CD4-positive, alpha-beta memory T cell (primary cell): ENCODE measurements around the gene KRTAP9-9. TPM values are rescaled to one million over a fixed set of nuclear protein-coding genes. Genes with fewer than 3 reads are reported as not detected.

Experiments used
- CTCF ChIA-PET: fragments of 350-600 bp; sonication (Branson Sonifier 250); formaldehyde crosslinking; loops from one replicate; lab custom pipeline; 2021; ENCODE audit warnings: inconsistent platforms; ENCODE audit not compliant: partially characterized antibody; lab: Charles Lee
- POLR2A ChIA-PET: fragments of 350-600 bp; sonication (Branson Sonifier 250); formaldehyde crosslinking; loops from one replicate; lab custom pipeline; 2021; ENCODE audit not compliant: partially characterized antibody; lab: Charles Lee
- DNase-seq, 5 donors: peaks; one replicate each; pipeline versions ENCODE4 v3.0.0 to v3.0.0-alpha.2; 2020 to 2022; ENCODE audit warnings: mixed read lengths in 1 of 5
- H3K27ac ChIP-seq: one replicate; pipeline ENCODE4 v1.7.0; 2013; ENCODE audit warnings: low read depth, low read length
- H3K27me3 ChIP-seq: 2 replicates; pipeline ENCODE4 v1.7.0; 2013; ENCODE audit warnings: mild to moderate bottlenecking, low read length, moderate library complexity; ENCODE audit not compliant: insufficient read depth
- H3K36me3 ChIP-seq: 2 replicates; pipeline ENCODE4 v1.7.0; 2013; ENCODE audit warnings: mild to moderate bottlenecking, low read length, moderate library complexity; ENCODE audit not compliant: insufficient read depth
- H3K4me1 ChIP-seq: 2 replicates; pipeline ENCODE4 v1.7.0; 2013; ENCODE audit warnings: mild to moderate bottlenecking, low read length, moderate library complexity; ENCODE audit not compliant: insufficient read depth
- H3K4me3 ChIP-seq, 2 donors: one replicate each; pipeline ENCODE4 v1.7.0; 2013; ENCODE audit warnings: low read length in 2 of 2, mild to moderate bottlenecking in 1 of 2
- H3K9me3 ChIP-seq, 2 donors: one replicate each; pipeline ENCODE4 v1.7.0; 2013; ENCODE audit warnings: low read length in 2 of 2, control low read depth in 1 of 2; ENCODE audit not compliant: control insufficient read depth in 1 of 2
- H3K27ac Mint-ChIP-seq, 7 donors: one replicate each; pipeline ENCODE4 v1.8.0; 2020 to 2021; ENCODE audit warnings: mixed read lengths in 7 of 7, mild to moderate bottlenecking in 6 of 7, inconsistent platforms in 3 of 7, moderate library complexity in 3 of 7
- H3K27me3 Mint-ChIP-seq, 2 donors: one replicate each; pipeline ENCODE4 v1.8.0; 2020 to 2021; ENCODE audit warnings: mixed read lengths in 2 of 2
- H3K36me3 Mint-ChIP-seq, 2 donors: one replicate each; pipeline ENCODE4 v1.8.0; 2020 to 2021; ENCODE audit warnings: mixed read lengths in 2 of 2, inconsistent platforms in 1 of 2, mild to moderate bottlenecking in 1 of 2
- H3K4me1 Mint-ChIP-seq, 4 donors: one replicate each; pipeline ENCODE4 v1.8.0; 2020 to 2021; ENCODE audit warnings: mixed read lengths in 4 of 4, mild to moderate bottlenecking in 1 of 4
- H3K4me3 Mint-ChIP-seq, 8 donors: one replicate each; pipeline ENCODE4 v1.8.0; 2020 to 2021; ENCODE audit warnings: mixed read lengths in 8 of 8, mild to moderate bottlenecking in 7 of 8, moderate library complexity in 6 of 8, inconsistent platforms in 3 of 8
- H3K9me3 Mint-ChIP-seq, 8 donors: one replicate each; pipeline ENCODE4 v1.8.0; 2020 to 2021; ENCODE audit warnings: mixed read lengths in 8 of 8, mild to moderate bottlenecking in 5 of 8, inconsistent platforms in 3 of 8, moderate library complexity in 1 of 8
- intact Hi-C: fragments of 100-400 bp; cut with micrococcal nuclease; formaldehyde crosslinking; loops from one replicate; pipeline ENCODE4 v1.15.1; 2023
- polyA plus RNA-seq, 2 donors: library from polyadenylated mRNA; unstranded; fragments of 300-500 nt; fragmentation: Illumina TruSeq; gene quantifications; one replicate each; pipeline ENCODE4 v1.2.3, GENCODE V29; 2021
- total RNA-seq, 2 experiments: library from RNA; stranded (reverse); gene quantifications; one replicate each; pipeline ENCODE4 v1.2.3, GENCODE V29; 2021

KRTAP9-9 gene
- total and polyA plus RNA-seq, 4 experiments from 2014 or later: not detected

- no peaks in the 10 kb centered on the region for H3K27me3 ChIP-seq
- no peak within 1 kb of the TSS for H3K4me3 ChIP-seq
- peaks cover 13% of the 10 kb centered on the region for H3K4me1 ChIP-seq
- H3K9me3 ChIP-seq: no peaks in the 10 kb centered on the region
- no peak within 1 kb of the TSS for H3K27ac ChIP-seq
- CTCF ChIA-PET: interaction anchor here (3.8 kb wide), 1 partner anchor 19 kb away, joined by 18 read pairs; no protein-coding TSS in a partner anchor
- H3K36me3 ChIP-seq: no peaks in the 10 kb centered on the region
- Mint-ChIP-seq H3K4me3 (peak within 1 kb of the TSS in 1 of 8 donors; percentile 7), H3K27me3 (no peaks in the 10 kb centered on the region), H3K9me3 (peaks cover 0 to 12% (median 3%) of the 10 kb centered on the region in 8 donors), H3K27ac (peak within 1 kb of the TSS in 2 of 7 donors; percentile 62 to 73), H3K4me1 (peaks cover 17 to 28% (median 24%) of the 10 kb centered on the region in 4 donors), H3K36me3 (peaks cover 0 to 4% of the 10 kb centered on the region in 2 donors)
- intact Hi-C loops: no loop called here
- POLR2A ChIA-PET: no interaction called here
- DNase-seq: no peak
Measured at GRCh38 chr17:41301916-41302901, 47.0 kb downstream of the KRTAP9-9 start, which contains the start of gene KRTAP29-1. TSS of gene KRTAP29-1 (minus strand) at chr17:41302851. CDS start at chr17:41302851, 0 bp downstream.

GRCh38 chr17:41302981-41303380, 47.8 kb downstream of the KRTAP9-9 start:
- no peaks in the 10 kb centered on the region for H3K27me3 Mint-ChIP-seq

GRCh38 chr17:41304091-41304490, 48.9 kb downstream of the KRTAP9-9 start:
- Mint-ChIP-seq H3K4me1 (peaks cover 36 to 47% (median 42%) of the 10 kb centered on the region in 4 donors), H3K36me3 (peaks cover 0 to 4% of the 10 kb centered on the region in 2 donors), H3K4me3 (no peak overlapping the region), H3K9me3 (peaks cover 0 to 12% (median 3%) of the 10 kb centered on the region in 8 donors), H3K27ac (no peak overlapping the region), H3K27me3 (no peaks in the 10 kb centered on the region)
- CTCF ChIA-PET: interaction anchor here (3.8 kb wide), 1 partner anchor 17 kb away, joined by 18 read pairs; no protein-coding TSS in a partner anchor
- DNase-seq: no peak
- no peak overlapping the region for H3K27ac ChIP-seq
- intact Hi-C loops: no loop called here
- H3K27me3 ChIP-seq: no peaks in the 10 kb centered on the region
- POLR2A ChIA-PET: no interaction called here
- no peaks in the 10 kb centered on the region for H3K36me3 ChIP-seq
- H3K4me3 ChIP-seq: no peak overlapping the region
- H3K9me3 ChIP-seq: no peaks in the 10 kb centered on the region
- peaks cover 32% of the 10 kb centered on the region for H3K4me1 ChIP-seq

More at GRCh38 chr17:41302981-41303380, 47.8 kb downstream of the KRTAP9-9 start:
- no peak for DNase-seq
- H3K27ac Mint-ChIP-seq: no peak overlapping the region
- CTCF ChIA-PET: interaction anchor here (3.8 kb wide), 1 partner anchor 18 kb away, joined by 18 read pairs; no protein-coding TSS in a partner anchor
- POLR2A ChIA-PET: no interaction called here
- Histone ChIP-seq H3K36me3 (no peaks in the 10 kb centered on the region), H3K4me1 (peaks cover 21% of the 10 kb centered on the region), H3K4me3 (no peak overlapping the region), H3K27ac (no peak overlapping the region), H3K9me3 (no peaks in the 10 kb centered on the region), H3K27me3 (no peaks in the 10 kb centered on the region)
- H3K4me3 Mint-ChIP-seq: no peak overlapping the region
- H3K4me1 Mint-ChIP-seq: peaks cover 25 to 36% (median 31%) of the 10 kb centered on the region in 4 donors
- intact Hi-C loops: no loop called here
- peaks cover 0 to 4% of the 10 kb centered on the region in 2 donors for H3K36me3 Mint-ChIP-seq
- peaks cover 0 to 12% (median 3%) of the 10 kb centered on the region in 8 donors for H3K9me3 Mint-ChIP-seq

Other genes starting within 250 kb of the KRTAP9-9 start
Only the 30 nearest of the 40 such genes appear.
- gene KRTAP2-3, start 195.3 kb upstream of the KRTAP9-9 start, total RNA-seq: not detected
- not detected for gene KRTAP2-3, start 195.3 kb upstream of the KRTAP9-9 start, polyA plus RNA-seq
- not detected for gene KRTAP2-4, start 189.5 kb upstream of the KRTAP9-9 start, total RNA-seq
- not detected for gene KRTAP2-4, start 189.5 kb upstream of the KRTAP9-9 start, polyA plus RNA-seq
- gene KRTAP4-7, start 171.2 kb upstream of the KRTAP9-9 start, total RNA-seq: not detected
- gene KRTAP4-7, start 171.2 kb upstream of the KRTAP9-9 start, polyA plus RNA-seq: not detected
- gene KRTAP4-8, start 157.2 kb upstream of the KRTAP9-9 start, total RNA-seq: not detected
- not detected for gene KRTAP4-8, start 157.2 kb upstream of the KRTAP9-9 start, polyA plus RNA-seq
- not detected for gene KRTAP4-16, start 153.2 kb upstream of the KRTAP9-9 start, total RNA-seq
- not detected for gene KRTAP4-16, start 153.2 kb upstream of the KRTAP9-9 start, polyA plus RNA-seq
- not detected for gene KRTAP4-9, start 150.0 kb upstream of the KRTAP9-9 start, total RNA-seq
- not detected for gene KRTAP4-9, start 150.0 kb upstream of the KRTAP9-9 start, polyA plus RNA-seq
- gene KRTAP4-11, start 137.0 kb upstream of the KRTAP9-9 start, total RNA-seq: not detected
- not detected for gene KRTAP4-11, start 137.0 kb upstream of the KRTAP9-9 start, polyA plus RNA-seq
- not detected for gene KRTAP4-12, start 131.2 kb upstream of the KRTAP9-9 start, total RNA-seq
- not detected for gene KRTAP4-12, start 131.2 kb upstream of the KRTAP9-9 start, polyA plus RNA-seq
- gene KRTAP4-6, start 114.8 kb upstream of the KRTAP9-9 start, total RNA-seq: not detected
- under 1 TPM in 1 of 2 donors, not detected in 1; 0.24 TPM for gene KRTAP4-6, start 114.8 kb upstream of the KRTAP9-9 start, polyA plus RNA-seq
- gene KRTAP4-5, start 105.6 kb upstream of the KRTAP9-9 start, total RNA-seq: not detected
- not detected for gene KRTAP4-5, start 105.6 kb upstream of the KRTAP9-9 start, polyA plus RNA-seq
- not detected for gene KRTAP4-4, start 94.6 kb upstream of the KRTAP9-9 start, total RNA-seq
- gene KRTAP4-4, start 94.6 kb upstream of the KRTAP9-9 start, polyA plus RNA-seq: not detected
- gene KRTAP4-3, start 87.2 kb upstream of the KRTAP9-9 start, total RNA-seq: not detected
- gene KRTAP4-3, start 87.2 kb upstream of the KRTAP9-9 start, polyA plus RNA-seq: not detected
- not detected for gene KRTAP4-2, start 77.2 kb upstream of the KRTAP9-9 start, total RNA-seq
- not detected for gene KRTAP4-2, start 77.2 kb upstream of the KRTAP9-9 start, polyA plus RNA-seq
- not detected for gene KRTAP4-1, start 70.5 kb upstream of the KRTAP9-9 start, total RNA-seq
- not detected for gene KRTAP4-1, start 70.5 kb upstream of the KRTAP9-9 start, polyA plus RNA-seq
- gene KRTAP9-1, start 65.5 kb upstream of the KRTAP9-9 start, total RNA-seq: not detected
- not detected for gene KRTAP9-1, start 65.5 kb upstream of the KRTAP9-9 start, polyA plus RNA-seq
- not detected for gene KRTAP9-2, start 28.7 kb upstream of the KRTAP9-9 start, total RNA-seq
- gene KRTAP9-2, start 28.7 kb upstream of the KRTAP9-9 start, polyA plus RNA-seq: not detected
- not detected for gene KRTAP9-3, start 22.9 kb upstream of the KRTAP9-9 start, total RNA-seq
- gene KRTAP9-3, start 22.9 kb upstream of the KRTAP9-9 start, polyA plus RNA-seq: not detected
- gene KRTAP9-8, start 17.4 kb upstream of the KRTAP9-9 start, total RNA-seq: not detected
- gene KRTAP9-8, start 17.4 kb upstream of the KRTAP9-9 start, polyA plus RNA-seq: not detected
- gene KRTAP9-4, start 5.7 kb upstream of the KRTAP9-9 start, total RNA-seq: not detected
- gene KRTAP9-4, start 5.7 kb upstream of the KRTAP9-9 start, polyA plus RNA-seq: not detected
- gene KRTAP9-6, start 10.0 kb downstream of the KRTAP9-9 start, total RNA-seq: not detected
- gene KRTAP9-6, start 10.0 kb downstream of the KRTAP9-9 start, polyA plus RNA-seq: not detected
- gene KRTAP9-7, start 20.3 kb downstream of the KRTAP9-9 start, total RNA-seq: not detected
- gene KRTAP9-7, start 20.3 kb downstream of the KRTAP9-9 start, polyA plus RNA-seq: not detected
- gene KRTAP29-1, start 47.5 kb downstream of the KRTAP9-9 start, total RNA-seq: not detected
- gene KRTAP29-1, start 47.5 kb downstream of the KRTAP9-9 start, polyA plus RNA-seq: not detected
- gene KRTAP16-1, start 53.9 kb downstream of the KRTAP9-9 start, total RNA-seq: under 1 TPM in 1 of 2 experiments, not detected in 1; 0.28 TPM
- gene KRTAP16-1, start 53.9 kb downstream of the KRTAP9-9 start, polyA plus RNA-seq: not detected
- gene KRTAP17-1, start 60.3 kb downstream of the KRTAP9-9 start, total RNA-seq: not detected
- not detected for gene KRTAP17-1, start 60.3 kb downstream of the KRTAP9-9 start, polyA plus RNA-seq
- gene KRT33A, start 95.4 kb downstream of the KRTAP9-9 start, total RNA-seq: not detected
- not detected for gene KRT33A, start 95.4 kb downstream of the KRTAP9-9 start, polyA plus RNA-seq
- gene KRT33B, start 114.4 kb downstream of the KRTAP9-9 start, total RNA-seq: not detected
- gene KRT33B, start 114.4 kb downstream of the KRTAP9-9 start, polyA plus RNA-seq: not detected
- gene KRT34, start 126.9 kb downstream of the KRTAP9-9 start, total RNA-seq: not detected
- not detected for gene KRT34, start 126.9 kb downstream of the KRTAP9-9 start, polyA plus RNA-seq
- not detected for gene KRT31, start 142.2 kb downstream of the KRTAP9-9 start, total RNA-seq
- not detected for gene KRT31, start 142.2 kb downstream of the KRTAP9-9 start, polyA plus RNA-seq
- not detected for gene KRT37, start 169.2 kb downstream of the KRTAP9-9 start, total RNA-seq
- not detected for gene KRT37, start 169.2 kb downstream of the KRTAP9-9 start, polyA plus RNA-seq
- gene KRT38, start 185.6 kb downstream of the KRTAP9-9 start, total RNA-seq: not detected
- gene KRT38, start 185.6 kb downstream of the KRTAP9-9 start, polyA plus RNA-seq: not detected